Nephron progenitor cell (in vitro differentiated cells): Measurements from ENCODE around the gene CPD.
"Not testable (repeated sequence)": the region's sequence is repeated elsewhere in the genome, so short reads cannot be mapped to it uniquely, and the experiment has no call there.

Experiments
- DNase-seq: peaks from one replicate; pipeline ENCODE4 v3.0.0; 2021
- H3K27ac Mint-ChIP-seq: 2 replicates; pipeline ENCODE4 v1.8.0; 2021; ENCODE audit warnings: mild to moderate bottlenecking, moderate library complexity, mixed read lengths
- H3K27me3 Mint-ChIP-seq: 2 replicates; pipeline ENCODE4 v1.8.0; 2021; ENCODE audit warnings: mild to moderate bottlenecking, low read depth, mixed read lengths; ENCODE audit not compliant: poor library complexity
- H3K36me3 Mint-ChIP-seq: 2 replicates; pipeline ENCODE4 v1.8.0; 2021; ENCODE audit warnings: low read depth, mixed read lengths
- H3K4me1 Mint-ChIP-seq: 2 replicates; pipeline ENCODE4 v1.8.0; 2021; ENCODE audit warnings: mixed read lengths
- H3K4me3 Mint-ChIP-seq: 2 replicates; pipeline ENCODE4 v1.8.0; 2021; ENCODE audit warnings: mild to moderate bottlenecking, moderate library complexity, mixed read lengths
- H3K9me3 Mint-ChIP-seq: 2 replicates; pipeline ENCODE4 v1.8.0; 2021; ENCODE audit warnings: mild to moderate bottlenecking, moderate library complexity, mixed read lengths
- TF ChIP-seq, protein P1 (sequence below): fragments of 200-600 bp; sonication (generic); IDR thresholded peaks from 2 replicates; pipeline ENCODE4 v1.5.0; 2021; ENCODE audit warnings: antibody characterized with exemption

The CPD gene

DNA sequence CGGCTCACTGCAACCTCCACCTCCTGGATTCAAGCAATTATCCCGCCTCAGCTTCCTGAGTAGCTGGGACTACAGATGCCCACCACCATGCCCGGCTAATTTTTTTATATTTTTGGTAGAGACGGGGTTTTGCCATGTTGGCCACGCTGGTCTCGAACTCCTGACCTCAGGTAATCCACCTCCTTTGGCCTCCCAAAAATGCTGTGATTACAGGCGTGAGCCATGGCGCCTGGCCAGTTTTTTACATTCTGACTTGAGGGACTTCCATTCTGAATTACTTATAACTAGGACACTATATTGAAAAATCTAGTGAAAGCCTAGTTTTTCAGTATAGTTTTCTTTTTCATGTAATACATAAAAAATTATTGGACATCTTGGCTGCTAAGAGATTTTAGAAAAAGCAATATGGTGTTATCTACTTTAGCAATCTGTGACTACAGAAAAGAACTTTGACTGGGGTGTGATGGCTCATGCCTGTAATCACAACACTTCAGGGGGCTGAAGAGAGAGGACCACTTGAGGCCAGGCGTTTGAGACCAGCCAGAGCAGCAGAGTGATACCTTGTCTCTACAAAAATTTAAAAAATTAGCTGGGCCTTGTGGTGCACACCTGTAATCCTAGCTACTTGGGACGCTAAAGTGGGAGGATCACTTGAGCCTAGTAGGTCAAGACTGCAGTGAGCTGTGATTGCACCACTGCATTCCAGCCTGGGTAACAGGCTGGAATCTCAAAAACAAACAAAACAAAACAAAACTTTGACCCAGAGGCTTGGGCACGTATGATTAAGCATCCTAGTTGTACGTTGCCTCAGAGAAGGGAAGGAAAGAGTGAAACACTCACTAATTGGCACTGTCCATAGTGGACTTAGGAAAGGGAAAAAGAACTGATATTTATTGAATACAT lies 71.6 kb downstream of the CPD start:
- H3K36me3 Mint-ChIP-seq, result peaks cover 75% of the 10 kb centered on the region
- no peak for DNase-seq
- peaks cover 14% of the 10 kb centered on the region for H3K9me3 Mint-ChIP-seq
- H3K27me3 Mint-ChIP-seq, result no peaks in the 10 kb centered on the region
- TF ChIP-seq, protein P1, sequence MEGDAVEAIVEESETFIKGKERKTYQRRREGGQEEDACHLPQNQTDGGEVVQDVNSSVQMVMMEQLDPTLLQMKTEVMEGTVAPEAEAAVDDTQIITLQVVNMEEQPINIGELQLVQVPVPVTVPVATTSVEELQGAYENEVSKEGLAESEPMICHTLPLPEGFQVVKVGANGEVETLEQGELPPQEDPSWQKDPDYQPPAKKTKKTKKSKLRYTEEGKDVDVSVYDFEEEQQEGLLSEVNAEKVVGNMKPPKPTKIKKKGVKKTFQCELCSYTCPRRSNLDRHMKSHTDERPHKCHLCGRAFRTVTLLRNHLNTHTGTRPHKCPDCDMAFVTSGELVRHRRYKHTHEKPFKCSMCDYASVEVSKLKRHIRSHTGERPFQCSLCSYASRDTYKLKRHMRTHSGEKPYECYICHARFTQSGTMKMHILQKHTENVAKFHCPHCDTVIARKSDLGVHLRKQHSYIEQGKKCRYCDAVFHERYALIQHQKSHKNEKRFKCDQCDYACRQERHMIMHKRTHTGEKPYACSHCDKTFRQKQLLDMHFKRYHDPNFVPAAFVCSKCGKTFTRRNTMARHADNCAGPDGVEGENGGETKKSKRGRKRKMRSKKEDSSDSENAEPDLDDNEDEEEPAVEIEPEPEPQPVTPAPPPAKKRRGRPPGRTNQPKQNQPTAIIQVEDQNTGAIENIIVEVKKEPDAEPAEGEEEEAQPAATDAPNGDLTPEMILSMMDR, result no peak
- H3K4me3 Mint-ChIP-seq, result no peak overlapping the region
- H3K27ac Mint-ChIP-seq, result no peak overlapping the region
- H3K4me1 Mint-ChIP-seq, result no peaks in the 10 kb centered on the region

DNA sequence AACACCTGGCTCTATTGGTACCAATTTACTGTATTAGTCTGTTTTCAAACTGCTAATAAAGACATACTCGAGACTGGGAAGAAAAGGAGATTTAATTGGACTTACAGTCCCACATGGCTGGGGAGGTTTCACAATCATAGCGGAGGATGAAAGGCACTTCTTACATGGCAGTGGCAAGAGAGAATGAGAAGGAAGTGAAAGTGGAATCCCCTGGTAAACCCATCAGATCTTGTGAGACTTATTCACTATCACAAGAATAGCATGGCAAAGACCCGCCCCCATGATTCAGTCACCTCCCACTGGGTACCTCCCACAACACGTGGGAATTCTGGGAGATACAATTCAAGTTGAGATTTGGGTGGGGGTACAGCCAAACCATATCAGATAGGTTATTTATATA lies 75.9 kb downstream of the CPD start:
- TF ChIP-seq, protein P1, result no peak
- no peak overlapping the region for H3K27ac Mint-ChIP-seq
- no peak for DNase-seq

DNA sequence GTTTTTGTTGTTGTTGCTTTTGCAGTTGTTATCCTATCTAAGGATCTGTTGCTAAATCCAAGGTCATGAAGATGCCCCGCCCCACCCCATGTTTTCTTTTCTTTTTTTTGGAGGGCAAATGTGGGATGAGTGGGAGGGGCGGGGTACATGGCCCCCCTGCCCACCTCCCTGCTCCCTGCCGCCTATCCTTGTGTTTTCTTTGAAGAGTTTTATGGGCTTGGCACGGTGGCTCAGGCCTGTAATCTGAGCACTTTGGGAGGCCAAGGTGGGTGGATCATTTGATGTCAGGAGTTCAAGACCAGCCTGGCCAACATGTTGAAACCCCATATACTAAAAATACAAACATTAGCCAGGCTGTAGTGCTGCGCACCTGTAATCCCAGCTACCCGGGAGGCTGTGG lies 79.6 kb downstream of the CPD start:
- H3K27ac Mint-ChIP-seq, result no peak overlapping the region
- H3K27me3 Mint-ChIP-seq, result no peaks in the 10 kb centered on the region
- no peak overlapping the region for H3K4me3 Mint-ChIP-seq
- H3K4me1 Mint-ChIP-seq, result no peaks in the 10 kb centered on the region
- TF ChIP-seq, protein P1, result no peak
- H3K9me3 Mint-ChIP-seq, result peaks cover 7% of the 10 kb centered on the region
- H3K36me3 Mint-ChIP-seq, result peaks cover 79% of the 10 kb centered on the region
- DNase-seq, result no peak

More for the DNA sequence above, 75.9 kb downstream of the CPD start:
- H3K36me3 Mint-ChIP-seq, result peaks cover 78% of the 10 kb centered on the region
- no peaks in the 10 kb centered on the region for H3K27me3 Mint-ChIP-seq
- peaks cover 14% of the 10 kb centered on the region for H3K9me3 Mint-ChIP-seq
- no peak overlapping the region for H3K4me3 Mint-ChIP-seq
- H3K4me1 Mint-ChIP-seq, result no peaks in the 10 kb centered on the region

DNA sequence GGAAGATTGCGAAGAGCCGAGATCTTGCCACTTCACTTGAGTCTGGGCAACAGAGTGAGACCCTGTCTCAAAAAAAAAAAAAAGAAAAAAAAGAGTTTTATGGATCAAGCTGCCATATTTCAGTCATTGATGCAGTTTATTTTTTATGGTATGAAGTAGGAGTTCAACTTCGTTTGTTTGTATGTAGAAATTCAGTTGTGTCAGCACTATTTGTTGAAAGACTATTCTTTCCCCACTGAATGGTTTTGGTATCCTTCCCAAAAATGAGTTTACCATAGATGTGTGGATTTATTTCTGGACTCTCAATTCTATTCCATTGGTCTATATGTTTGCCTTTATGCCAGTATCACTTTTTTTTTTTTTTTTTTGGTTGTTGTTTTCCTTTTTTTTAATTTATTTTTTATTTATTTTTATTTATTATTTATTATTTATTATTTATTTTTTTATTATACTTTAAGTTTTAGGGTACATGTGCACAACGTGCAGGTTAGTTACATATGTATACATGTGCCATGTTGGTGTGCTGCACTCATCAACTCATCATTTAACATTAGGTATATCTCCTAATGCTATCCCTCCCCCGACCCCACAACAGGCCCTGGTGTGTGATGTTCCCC lies 80.2 kb downstream of the CPD start:
- not testable (repeated sequence) for H3K9me3 Mint-ChIP-seq, H3K4me1 Mint-ChIP-seq, H3K4me3 Mint-ChIP-seq, H3K27me3 Mint-ChIP-seq, H3K27ac Mint-ChIP-seq, DNase-seq
- peaks cover 75% of the 10 kb centered on the region for H3K36me3 Mint-ChIP-seq

DNA sequence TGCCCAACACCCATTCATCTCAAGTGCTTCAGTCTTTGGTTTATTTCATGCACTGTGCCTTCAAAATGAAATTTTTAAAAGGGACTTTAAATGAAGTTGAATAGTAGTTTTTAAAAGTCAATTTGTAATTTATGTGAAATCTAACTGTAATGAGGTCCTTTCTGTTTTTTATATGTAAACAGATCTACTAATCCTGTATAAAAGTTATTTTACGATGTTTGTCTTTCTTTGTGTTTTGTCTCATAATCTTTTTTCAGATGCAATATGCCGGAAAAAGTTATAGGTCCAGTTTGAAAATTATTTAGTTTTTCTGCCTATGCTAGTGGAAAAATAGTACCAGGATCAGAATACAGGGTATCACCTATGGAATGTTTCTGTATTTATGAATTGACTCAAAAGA lies 89.7 kb downstream of the CPD start:
- no peaks in the 10 kb centered on the region for H3K27me3 Mint-ChIP-seq
- peaks cover 9% of the 10 kb centered on the region for H3K36me3 Mint-ChIP-seq
- DNase-seq, result no peak
- no peaks in the 10 kb centered on the region for H3K4me1 Mint-ChIP-seq
- no peak overlapping the region for H3K27ac Mint-ChIP-seq
- no peaks in the 10 kb centered on the region for H3K9me3 Mint-ChIP-seq
- TF ChIP-seq, protein P1, result no peak
- H3K4me3 Mint-ChIP-seq, result no peak overlapping the region

DNA sequence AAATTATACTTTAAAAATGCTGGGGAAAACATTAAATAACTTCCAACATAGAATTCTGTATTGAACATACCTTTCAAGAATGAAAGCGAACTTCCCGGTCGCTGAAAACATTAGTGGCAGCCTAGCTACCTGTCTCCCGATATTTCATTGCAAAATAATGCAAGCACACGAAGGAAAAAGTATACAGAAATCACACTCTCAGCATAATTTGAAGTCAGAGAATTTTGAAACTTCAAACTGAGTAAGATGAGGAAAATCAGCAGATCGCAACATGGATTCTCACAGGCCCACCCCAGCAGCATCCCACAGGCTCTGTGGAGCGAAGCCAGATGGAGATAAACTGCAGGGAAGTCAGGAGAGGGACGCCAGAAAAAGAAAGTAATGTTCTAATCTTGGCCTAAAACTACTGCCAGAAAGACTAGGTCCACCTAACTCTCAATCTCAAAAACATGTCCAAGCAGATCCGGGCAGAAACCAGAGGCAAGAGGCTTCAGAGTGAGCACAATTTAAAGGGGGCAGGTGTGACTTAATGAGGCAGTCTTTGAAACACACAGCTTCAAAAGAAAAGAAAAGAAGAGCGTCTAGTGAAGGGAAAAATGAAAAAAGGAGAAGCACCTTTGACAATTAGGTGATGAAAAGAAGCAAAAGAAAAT lies 93.6 kb downstream of the CPD start:
- H3K4me3 Mint-ChIP-seq, result no peak overlapping the region
- H3K36me3 Mint-ChIP-seq, result no peaks in the 10 kb centered on the region
- H3K4me1 Mint-ChIP-seq, result peaks cover 9% of the 10 kb centered on the region
- H3K27me3 Mint-ChIP-seq, result peaks cover 3% of the 10 kb centered on the region
- H3K9me3 Mint-ChIP-seq, result no peaks in the 10 kb centered on the region
- no peak for DNase-seq
- TF ChIP-seq, protein P1, result no peak
- H3K27ac Mint-ChIP-seq, result no peak overlapping the region
